Upper lobe of right lung (tissue), 1 donor: ENCODE measurements around the gene C3orf33. TPM values are rescaled to one million over a fixed set of nuclear protein-coding genes. Genes with fewer than 3 reads are reported as not detected.
A peak's percentile ranks its signal among the peaks of the same experiment; 100 is the strongest.

Experiments
- ATAC-seq: fragments of 200-7000 bp; cut with Tn5 transposase; one replicate; pipeline ENCODE4 v1.9.1; 2020; ENCODE audit warnings: mild to moderate bottlenecking, moderate library complexity
- DNase-seq: peaks from one replicate; pipeline ENCODE4 v3.0.0-alpha.2; 2020
- H3K27ac ChIP-seq: fragments of 200-600 bp; one replicate; pipeline ENCODE4 v1.8.0; 2022
- H3K27me3 ChIP-seq: fragments of 200-600 bp; one replicate; pipeline ENCODE4 v1.8.0; 2022; ENCODE audit warnings: mild to moderate bottlenecking
- H3K36me3 ChIP-seq: fragments of 200-600 bp; one replicate; pipeline ENCODE4 v1.8.0; 2022
- H3K4me1 ChIP-seq: fragments of 200-600 bp; one replicate; pipeline ENCODE4 v1.8.0; 2022
- H3K4me3 ChIP-seq: fragments of 200-600 bp; one replicate; pipeline ENCODE4 v1.8.0; 2022; ENCODE audit warnings: mild to moderate bottlenecking
- H3K9me3 ChIP-seq: fragments of 200-600 bp; one replicate; pipeline ENCODE4 v1.8.0; 2022
- intact Hi-C: fragments of 100-400 bp; cut with DNase I; formaldehyde crosslinking; loops from one replicate; pipeline ENCODE4 v1.11.0; 2022
- total RNA-seq: library from RNA; stranded (reverse); fragmentation: NEBNext Ultra II Directional; extraction: Animal tissue kit (Norgen Biotek cat#: 25700); gene quantifications from one replicate; pipeline ENCODE4 v1.2.1, GENCODE V29; 2021
- TF ChIP-seq, protein P1 (sequence below): fragments of 200-600 bp; IDR thresholded peaks from one replicate; pipeline ENCODE4 v1.8.0; 2022; ENCODE audit warnings: antibody characterized with exemption
- donor health status: DM: no; HTN: yes; CAD: no; lungs with severe emphysema.

The C3orf33 gene
- total RNA-seq, 1 donor from 2014 or later: 4.5 TPM

DNA sequence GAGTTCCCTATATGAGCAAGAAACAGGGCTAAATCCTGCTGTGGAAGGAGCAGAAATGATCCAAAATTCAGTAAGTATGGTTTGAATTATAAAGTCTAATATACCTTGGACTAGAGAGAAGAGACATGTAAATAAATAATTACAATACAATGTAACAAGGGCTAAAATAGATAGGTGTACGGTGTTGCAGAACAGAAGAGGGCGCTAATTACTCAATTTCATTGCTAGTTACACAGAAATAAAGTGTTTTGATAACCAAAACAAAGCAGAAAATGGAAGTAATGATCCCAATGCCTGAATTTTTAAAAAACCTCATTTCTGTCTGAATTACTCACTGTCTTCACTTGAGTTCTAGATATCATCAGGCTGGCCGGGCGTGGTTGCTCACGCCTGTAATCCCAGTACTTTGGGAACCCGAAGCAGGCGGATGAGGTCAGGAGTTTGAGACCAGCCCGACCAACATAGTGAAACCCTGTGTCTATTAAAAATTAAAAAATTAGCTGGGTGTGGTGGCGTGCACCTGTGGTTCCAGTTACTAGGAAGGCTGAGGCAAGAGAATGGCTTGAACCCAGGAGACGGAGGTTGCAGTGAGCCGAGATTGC is 52.9 kb downstream of the C3orf33 start:
- no peaks in the 10 kb centered on the region for H3K9me3 ChIP-seq
- H3K27me3 ChIP-seq: no peaks in the 10 kb centered on the region
- H3K27ac ChIP-seq: no peak overlapping the region
- no peaks in the 10 kb centered on the region for H3K36me3 ChIP-seq
- TF ChIP-seq, protein P1, sequence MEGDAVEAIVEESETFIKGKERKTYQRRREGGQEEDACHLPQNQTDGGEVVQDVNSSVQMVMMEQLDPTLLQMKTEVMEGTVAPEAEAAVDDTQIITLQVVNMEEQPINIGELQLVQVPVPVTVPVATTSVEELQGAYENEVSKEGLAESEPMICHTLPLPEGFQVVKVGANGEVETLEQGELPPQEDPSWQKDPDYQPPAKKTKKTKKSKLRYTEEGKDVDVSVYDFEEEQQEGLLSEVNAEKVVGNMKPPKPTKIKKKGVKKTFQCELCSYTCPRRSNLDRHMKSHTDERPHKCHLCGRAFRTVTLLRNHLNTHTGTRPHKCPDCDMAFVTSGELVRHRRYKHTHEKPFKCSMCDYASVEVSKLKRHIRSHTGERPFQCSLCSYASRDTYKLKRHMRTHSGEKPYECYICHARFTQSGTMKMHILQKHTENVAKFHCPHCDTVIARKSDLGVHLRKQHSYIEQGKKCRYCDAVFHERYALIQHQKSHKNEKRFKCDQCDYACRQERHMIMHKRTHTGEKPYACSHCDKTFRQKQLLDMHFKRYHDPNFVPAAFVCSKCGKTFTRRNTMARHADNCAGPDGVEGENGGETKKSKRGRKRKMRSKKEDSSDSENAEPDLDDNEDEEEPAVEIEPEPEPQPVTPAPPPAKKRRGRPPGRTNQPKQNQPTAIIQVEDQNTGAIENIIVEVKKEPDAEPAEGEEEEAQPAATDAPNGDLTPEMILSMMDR: peak; percentile 39
- intact Hi-C loops: no loop called here
- ATAC-seq (no peak), DNase-seq (no peak)
- H3K4me1 ChIP-seq: no peaks in the 10 kb centered on the region
- no peak overlapping the region for H3K4me3 ChIP-seq

DNA sequence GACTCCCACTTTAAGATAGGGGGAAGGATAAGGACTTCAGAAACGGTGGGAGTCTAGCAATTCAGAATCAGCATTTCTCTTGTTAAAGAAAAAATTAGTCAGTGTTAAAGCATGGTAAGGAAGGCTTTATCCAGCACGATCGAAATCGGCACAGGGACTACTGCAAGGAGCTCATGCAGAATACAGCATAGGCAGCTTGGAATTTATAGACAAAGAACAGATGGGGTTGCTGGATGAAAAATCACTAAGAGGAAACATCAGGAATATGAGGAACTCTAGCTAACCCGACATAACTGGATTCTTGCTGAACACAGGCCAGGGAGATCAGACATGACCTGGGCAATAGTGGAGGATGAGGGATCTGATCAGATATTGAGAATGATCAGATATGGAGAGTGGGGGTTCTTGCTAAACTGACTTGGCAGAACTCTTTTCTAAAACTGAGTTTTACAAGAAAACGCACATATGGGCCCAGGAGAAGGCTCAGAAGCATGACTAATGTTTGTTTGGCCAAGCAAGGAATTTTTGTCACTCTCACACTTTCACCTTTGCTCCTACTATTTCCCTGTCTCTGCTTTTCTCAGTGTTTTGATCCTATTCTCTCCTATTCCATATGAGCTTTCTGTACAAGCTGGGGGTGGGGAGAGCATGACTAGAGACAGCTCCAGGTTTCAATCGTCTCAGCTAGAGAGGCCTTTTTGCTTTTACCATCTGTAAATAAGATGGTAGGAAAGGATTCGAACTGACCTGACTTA is 57.3 kb downstream of the C3orf33 start:
- no peaks in the 10 kb centered on the region for H3K9me3 ChIP-seq
- peaks cover 18% of the 10 kb centered on the region for H3K4me1 ChIP-seq
- intact Hi-C loops: no loop called here
- DNase-seq (no peak), ATAC-seq (no peak)
- H3K27ac ChIP-seq: no peak overlapping the region
- peaks cover 22% of the 10 kb centered on the region for H3K27me3 ChIP-seq
- TF ChIP-seq, protein P1: no peak
- H3K36me3 ChIP-seq: no peaks in the 10 kb centered on the region
- no peak overlapping the region for H3K4me3 ChIP-seq

DNA sequence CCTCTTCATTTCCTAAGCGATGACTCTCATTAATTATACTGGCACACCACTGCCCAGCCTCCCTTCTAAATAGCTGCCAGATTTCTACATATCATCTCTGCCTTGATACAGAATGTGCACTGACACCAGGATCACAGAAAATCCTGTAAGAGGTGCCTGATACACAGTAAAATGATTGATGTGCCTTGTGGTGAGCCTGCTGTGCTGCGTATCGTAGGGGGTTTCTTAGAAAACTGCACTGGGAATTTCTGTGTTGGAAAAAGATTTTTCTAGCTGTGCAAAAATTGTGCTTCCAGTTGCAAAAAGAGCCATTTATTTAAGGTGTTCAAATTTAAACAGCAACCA is 58.2 kb downstream of the C3orf33 start:
- H3K4me1 ChIP-seq: peaks cover 22% of the 10 kb centered on the region
- H3K4me3 ChIP-seq: no peak overlapping the region
- no peaks in the 10 kb centered on the region for H3K9me3 ChIP-seq
- intact Hi-C loops: no loop called here
- DNase-seq (no peak), ATAC-seq (no peak)
- no peaks in the 10 kb centered on the region for H3K36me3 ChIP-seq
- H3K27ac ChIP-seq: no peak overlapping the region
- peaks cover 31% of the 10 kb centered on the region for H3K27me3 ChIP-seq
- TF ChIP-seq, protein P1: no peak

DNA sequence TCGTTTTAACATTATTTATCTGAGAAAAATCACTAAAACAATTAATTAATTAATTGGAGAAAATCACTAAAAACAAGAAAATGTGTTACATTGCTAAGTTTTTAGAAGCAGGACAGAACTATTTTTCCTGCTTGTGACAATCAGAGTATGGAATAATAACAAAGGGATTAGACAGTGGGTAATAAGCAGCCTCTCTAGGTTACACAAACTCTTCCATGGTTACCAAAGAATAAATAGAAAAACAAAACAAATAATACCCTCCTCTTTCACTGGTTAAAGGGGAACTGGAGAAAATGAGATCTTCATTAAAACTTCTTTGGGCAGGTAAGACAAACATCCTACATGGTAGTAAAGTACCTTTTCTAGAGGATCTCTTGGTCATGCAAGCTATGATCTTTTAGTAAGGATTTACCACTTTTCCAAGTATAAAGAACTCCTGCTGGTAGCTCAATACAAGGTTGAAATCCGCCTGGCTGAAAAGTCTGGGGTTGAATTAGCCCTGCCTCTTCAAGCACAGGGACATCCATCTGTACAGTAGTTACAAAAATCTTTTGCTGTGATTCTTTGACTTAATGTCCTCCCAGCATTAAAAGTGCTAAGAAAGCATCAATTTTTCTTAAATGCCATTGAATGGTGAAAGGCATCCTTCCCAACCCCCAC is 58.7 kb downstream of the C3orf33 start:
- intact Hi-C loops: no loop called here
- DNase-seq (no peak), ATAC-seq (no peak)
- H3K9me3 ChIP-seq: no peaks in the 10 kb centered on the region
- H3K4me1 ChIP-seq: peaks cover 22% of the 10 kb centered on the region
- TF ChIP-seq, protein P1: no peak
- peaks cover 36% of the 10 kb centered on the region for H3K27me3 ChIP-seq
- no peak overlapping the region for H3K4me3 ChIP-seq
- H3K27ac ChIP-seq: no peak overlapping the region
- no peaks in the 10 kb centered on the region for H3K36me3 ChIP-seq

DNA sequence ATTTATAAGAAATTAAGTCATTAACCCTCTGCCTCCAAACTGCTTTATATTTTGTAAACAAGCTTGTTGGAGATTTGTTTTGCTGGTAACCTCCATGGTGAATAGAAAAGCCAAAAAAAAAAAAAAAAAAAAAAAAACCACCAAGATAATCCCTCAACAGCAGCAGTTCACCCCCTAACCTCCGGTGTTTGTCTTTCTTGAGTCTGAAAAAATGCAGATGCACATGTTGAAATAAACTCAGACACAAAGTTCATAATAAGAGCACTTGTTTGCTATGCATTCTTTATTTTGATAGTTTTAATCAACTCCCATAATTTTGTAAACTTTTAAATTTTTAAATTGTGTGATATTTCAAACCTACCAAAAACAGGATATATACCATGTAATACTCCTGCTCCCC is 59.4 kb downstream of the C3orf33 start:
- TF ChIP-seq, protein P1: no peak
- no peak for ATAC-seq
- H3K27ac ChIP-seq: no peak overlapping the region
- H3K4me1 ChIP-seq: peaks cover 22% of the 10 kb centered on the region
- no peak overlapping the region for H3K4me3 ChIP-seq
- H3K36me3 ChIP-seq: no peaks in the 10 kb centered on the region
- H3K9me3 ChIP-seq: no peaks in the 10 kb centered on the region
- no peak for DNase-seq
- peaks cover 38% of the 10 kb centered on the region for H3K27me3 ChIP-seq
- intact Hi-C loops: no loop called here
